ENCODE measurements around the gene NEO1. TPM values are rescaled to one million over a fixed set of nuclear protein-coding genes. Genes with fewer than 3 reads are reported as not detected.

The NEO1 gene
- total RNA-seq, 2 experiments from 2014 or later, result 3.4 to 5.4 TPM

DNA sequence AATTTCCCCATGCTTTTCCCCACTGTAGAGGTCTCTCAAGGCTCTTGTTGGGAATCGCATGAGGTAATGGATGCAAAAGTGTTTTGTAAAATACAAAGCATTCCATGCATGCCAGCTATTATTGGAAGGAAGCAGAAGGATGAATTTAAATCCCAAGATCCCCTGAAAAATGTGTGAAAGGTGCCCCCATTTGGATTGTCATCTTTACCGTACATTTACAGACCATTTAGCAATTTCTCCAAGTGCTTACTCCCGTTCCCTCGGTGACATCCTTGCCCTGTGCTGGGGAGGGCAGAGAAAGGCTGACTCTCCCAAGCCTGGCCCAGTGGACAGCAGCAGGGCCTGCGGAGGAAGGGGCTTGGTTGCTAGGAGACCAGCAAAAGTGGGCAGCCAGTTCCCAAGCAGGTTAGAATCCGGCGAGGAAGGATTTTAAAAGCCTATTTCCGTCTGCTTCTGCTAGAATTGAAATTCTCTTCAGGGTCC is 31.1 kb upstream of the NEO1 start:
- Mint-ChIP-seq H3K36me3 (no peaks in the 10 kb centered on the region), H3K4me1 (no peaks in the 10 kb centered on the region), H3K27me3 (peaks cover 59% of the 10 kb centered on the region), H3K4me3 (no peak overlapping the region), H3K9me3 (ENCODE audit: low read depth) (no peaks in the 10 kb centered on the region), H3K27ac (no peak overlapping the region)
- no peak for ATAC-seq
- DNase-seq, result no peak
- CTCF ChIA-PET, result no interaction called here

DNA sequence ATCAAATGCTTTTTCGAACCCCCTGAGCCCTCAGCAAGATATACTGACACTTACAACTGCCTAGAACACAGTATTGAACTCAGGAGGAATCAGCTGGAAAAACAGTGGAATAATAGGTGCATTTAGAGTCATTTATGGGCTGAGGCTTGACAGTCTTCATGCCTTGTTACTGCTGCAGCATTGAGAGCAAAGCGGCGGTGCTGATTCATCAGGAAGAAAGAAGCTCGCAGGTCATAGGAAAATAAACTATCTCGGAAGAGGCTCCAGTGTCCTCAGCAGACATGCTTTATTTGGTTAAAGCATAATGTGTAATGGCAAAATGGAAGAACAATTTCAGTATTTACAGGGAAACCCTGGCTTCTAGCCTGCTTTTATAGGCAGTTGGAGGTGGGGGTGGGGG is 30.1 kb upstream of the NEO1 start:
- CTCF ChIA-PET, result interaction anchor here (0.6 kb wide), 1 partner anchor 84 kb away, joined by 3 read pairs; no protein-coding TSS in a partner anchor
- ATAC-seq (no peak), DNase-seq (no peak)
- H3K27ac Mint-ChIP-seq, result no peak overlapping the region
- H3K9me3 Mint-ChIP-seq (ENCODE audit: low read depth), result no peaks in the 10 kb centered on the region
- H3K4me3 Mint-ChIP-seq, result no peak overlapping the region
- H3K36me3 Mint-ChIP-seq, result no peaks in the 10 kb centered on the region
- H3K27me3 Mint-ChIP-seq, result peaks cover 57% of the 10 kb centered on the region
- H3K4me1 Mint-ChIP-seq, result no peaks in the 10 kb centered on the region

DNA sequence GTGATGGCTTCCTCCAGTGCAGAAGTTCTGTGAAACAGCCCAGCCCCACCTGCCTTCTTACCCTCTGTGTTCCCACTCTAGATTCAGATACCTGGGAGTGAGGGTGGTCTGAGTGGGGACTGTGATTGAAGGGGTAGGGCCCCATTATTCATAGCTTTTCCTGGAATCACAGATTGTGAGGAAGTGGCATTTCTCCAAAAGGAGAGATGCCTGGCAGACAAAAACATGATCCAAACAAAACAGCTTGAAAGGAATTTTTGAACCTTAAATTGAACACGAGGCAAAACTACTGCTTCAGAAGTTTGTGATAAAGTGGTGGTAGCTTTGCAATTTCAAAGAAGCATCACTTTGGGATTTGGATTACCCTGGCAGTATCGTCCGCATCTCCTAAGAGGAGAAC is 29.2 kb upstream of the NEO1 start:
- CTCF ChIA-PET, result no interaction called here

DNA sequence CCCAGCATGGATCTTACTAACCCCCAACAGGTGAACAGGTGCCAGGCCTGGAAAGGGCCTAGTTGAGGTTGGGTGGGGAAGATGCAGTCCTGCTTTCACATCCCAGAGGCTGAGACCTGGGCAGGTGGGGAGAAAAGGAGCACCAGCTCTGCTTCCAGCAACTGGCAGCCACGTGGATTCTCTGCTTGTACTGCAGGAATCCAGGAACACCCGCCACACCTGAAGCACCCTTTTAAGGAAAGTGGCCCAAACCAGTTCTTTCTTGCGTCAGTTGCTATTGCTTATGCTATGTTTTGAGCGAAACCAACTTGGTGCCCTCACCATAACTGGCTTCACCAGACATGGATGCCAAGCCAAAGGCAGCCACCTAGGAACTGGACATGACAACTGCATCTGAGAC is 28.1 kb upstream of the NEO1 start:
- Mint-ChIP-seq H3K27ac (no peak overlapping the region), H3K36me3 (no peaks in the 10 kb centered on the region), H3K4me3 (no peak overlapping the region), H3K9me3 (ENCODE audit: low read depth) (no peaks in the 10 kb centered on the region), H3K4me1 (no peaks in the 10 kb centered on the region), H3K27me3 (peaks cover 58% of the 10 kb centered on the region)
- DNase-seq (no peak), ATAC-seq (no peak)
- CTCF ChIA-PET, result no interaction called here

More for the DNA sequence above, 29.2 kb upstream of the NEO1 start:
- DNase-seq (no peak), ATAC-seq (no peak)
- Mint-ChIP-seq H3K4me1 (no peaks in the 10 kb centered on the region), H3K27me3 (peaks cover 61% of the 10 kb centered on the region), H3K9me3 (ENCODE audit: low read depth) (no peaks in the 10 kb centered on the region), H3K27ac (no peak overlapping the region), H3K4me3 (no peak overlapping the region), H3K36me3 (no peaks in the 10 kb centered on the region)

DNA sequence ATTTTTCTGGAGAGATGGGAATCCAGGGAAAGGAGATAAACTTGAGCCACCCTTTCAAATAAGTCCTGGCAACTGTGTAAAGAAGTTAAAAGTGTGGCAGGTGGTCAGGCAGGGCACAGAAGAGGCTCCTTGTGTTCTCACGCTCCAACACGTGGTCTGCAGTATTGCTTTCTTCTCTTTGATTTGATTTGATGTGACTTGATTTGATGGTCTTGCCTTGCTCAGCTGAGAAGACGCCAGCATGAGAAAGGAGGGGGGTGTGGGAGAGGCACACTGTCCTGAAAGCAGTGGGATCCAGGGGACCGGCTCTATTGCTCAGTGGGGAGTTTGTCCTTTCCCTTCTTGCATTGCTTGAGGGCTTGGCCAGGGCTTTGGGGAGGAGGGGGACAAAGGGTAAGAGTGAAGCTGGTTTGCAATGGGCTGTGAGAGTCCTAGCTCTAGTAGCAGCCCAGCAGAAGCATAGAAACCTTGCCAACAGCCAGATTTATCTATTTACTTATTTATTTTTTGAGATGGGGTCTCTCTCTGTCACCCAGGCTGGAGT is 25.7 kb upstream of the NEO1 start:
- Mint-ChIP-seq H3K4me3 (no peak overlapping the region), H3K9me3 (ENCODE audit: low read depth) (no peaks in the 10 kb centered on the region), H3K4me1 (no peaks in the 10 kb centered on the region), H3K27me3 (peaks cover 50% of the 10 kb centered on the region), H3K27ac (no peak overlapping the region), H3K36me3 (no peaks in the 10 kb centered on the region)
- DNase-seq (no peak), ATAC-seq (no peak)
- CTCF ChIA-PET, result no interaction called here

DNA sequence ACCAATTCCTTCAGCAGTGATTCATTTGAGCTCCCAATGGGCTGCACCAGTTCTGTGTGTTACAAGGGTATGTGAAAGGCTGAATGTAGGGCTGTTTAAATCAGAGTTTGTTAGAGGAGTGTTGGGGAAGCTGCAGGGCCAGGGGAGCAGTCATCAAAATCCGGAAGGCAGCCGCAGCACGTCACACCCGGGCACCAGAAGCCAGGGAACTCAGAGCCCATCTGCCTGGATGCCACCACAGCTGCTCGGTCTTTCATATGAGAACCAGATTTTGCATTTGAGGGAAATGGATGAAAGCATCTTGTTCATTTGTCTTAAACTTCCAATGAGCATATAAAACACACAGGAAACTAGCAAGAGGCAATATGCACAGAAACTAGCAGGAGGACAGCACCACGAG is 24.2 kb upstream of the NEO1 start:
- no peak overlapping the region for H3K4me3 Mint-ChIP-seq
- no peak for DNase-seq
- H3K27ac Mint-ChIP-seq, result no peak overlapping the region
- ATAC-seq, result no peak
- peaks cover 40% of the 10 kb centered on the region for H3K27me3 Mint-ChIP-seq
- H3K36me3 Mint-ChIP-seq, result no peaks in the 10 kb centered on the region
- H3K9me3 Mint-ChIP-seq (ENCODE audit: low read depth), result no peaks in the 10 kb centered on the region
- H3K4me1 Mint-ChIP-seq, result no peaks in the 10 kb centered on the region
- CTCF ChIA-PET, result interaction anchor here (0.6 kb wide), 1 partner anchor 608 kb away, joined by 3 read pairs; no protein-coding TSS in a partner anchor

DNA sequence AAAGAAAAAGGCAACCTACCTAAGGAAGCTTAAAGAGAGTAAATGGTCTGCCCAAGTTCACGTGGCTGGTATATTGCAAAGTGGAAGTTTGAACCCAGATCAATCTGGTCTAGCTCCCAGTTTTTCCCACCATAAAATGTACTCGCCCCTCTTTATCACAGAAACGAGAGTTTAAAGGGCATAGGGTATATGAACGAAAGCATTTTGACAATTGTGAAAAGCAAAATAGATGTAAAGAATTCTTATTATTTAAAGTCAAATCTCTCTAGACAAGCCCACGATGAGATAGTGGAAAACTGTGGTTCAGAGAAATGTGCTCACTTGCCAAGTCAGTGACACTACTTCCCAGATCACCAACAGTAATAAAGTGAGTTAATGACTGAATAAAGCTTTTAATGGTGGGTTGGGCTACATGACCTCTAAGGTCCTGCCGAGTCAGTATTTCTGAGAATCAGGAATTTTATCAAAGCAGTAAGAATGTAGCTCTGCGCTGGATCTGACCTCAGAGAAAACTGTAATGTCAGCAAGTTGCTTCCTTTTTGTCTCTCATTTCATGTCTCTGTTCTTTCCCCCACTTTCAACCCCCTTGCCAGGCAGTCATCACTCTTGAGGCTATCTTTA is 23.3 kb upstream of the NEO1 start:
- no peak overlapping the region for H3K27ac Mint-ChIP-seq
- H3K36me3 Mint-ChIP-seq, result no peaks in the 10 kb centered on the region
- ATAC-seq (no peak), DNase-seq (no peak)
- no peak overlapping the region for H3K4me3 Mint-ChIP-seq
- H3K4me1 Mint-ChIP-seq, result no peaks in the 10 kb centered on the region
- H3K27me3 Mint-ChIP-seq, result peaks cover 33% of the 10 kb centered on the region
- CTCF ChIA-PET, result no interaction called here
- H3K9me3 Mint-ChIP-seq (ENCODE audit: low read depth), result no peaks in the 10 kb centered on the region

DNA sequence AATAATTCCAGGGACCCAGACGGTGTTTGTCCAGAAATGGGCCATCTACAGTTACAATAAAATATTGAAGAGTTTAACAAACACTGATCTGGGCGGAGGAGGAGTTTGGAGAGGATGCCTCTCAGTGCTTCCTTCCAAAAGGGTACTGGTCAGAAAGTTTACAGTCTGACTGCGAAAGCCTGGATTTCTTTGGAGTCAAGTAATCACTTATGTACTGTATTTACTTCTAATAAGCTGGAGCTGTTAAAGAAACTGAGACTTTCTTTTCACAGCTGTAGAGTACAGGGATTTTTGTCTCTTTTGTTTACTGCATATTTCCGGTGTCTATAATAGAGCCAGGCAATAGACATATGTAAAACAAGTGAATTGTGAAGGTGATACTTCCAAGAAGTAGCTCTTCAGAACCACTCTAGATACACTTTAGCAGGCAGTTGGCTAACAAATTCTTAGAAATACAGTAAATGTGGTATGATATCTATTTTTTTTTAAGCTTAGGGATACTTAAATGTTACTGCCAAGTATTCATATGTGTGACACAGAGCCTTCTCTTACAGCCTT is 22.1 kb upstream of the NEO1 start:
- Mint-ChIP-seq H3K27ac (no peak overlapping the region), H3K9me3 (ENCODE audit: low read depth) (no peaks in the 10 kb centered on the region), H3K27me3 (peaks cover 43% of the 10 kb centered on the region), H3K4me1 (no peaks in the 10 kb centered on the region), H3K36me3 (no peaks in the 10 kb centered on the region), H3K4me3 (no peak overlapping the region)
- DNase-seq (no peak), ATAC-seq (no peak)
- CTCF ChIA-PET, result no interaction called here

DNA sequence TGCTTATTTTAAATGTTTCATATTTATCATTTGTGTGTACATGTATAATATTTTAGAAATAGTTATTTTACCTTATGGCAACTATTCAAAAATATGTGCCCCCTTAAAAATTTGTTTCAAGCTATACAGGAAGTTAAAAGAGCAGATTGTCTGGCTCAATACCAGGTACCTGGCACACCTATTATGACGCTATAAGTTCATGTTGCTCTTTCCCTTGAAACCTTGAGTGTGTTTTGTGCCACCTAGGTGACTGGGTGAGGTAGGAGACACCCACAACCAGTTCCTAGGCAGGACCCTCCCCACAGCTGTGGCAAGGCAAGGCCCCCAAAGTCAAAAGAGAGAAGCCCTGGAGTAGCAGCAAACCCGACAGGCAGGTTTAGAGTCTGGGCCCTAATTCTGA is 20.6 kb upstream of the NEO1 start:
- H3K36me3 Mint-ChIP-seq, result no peaks in the 10 kb centered on the region
- DNase-seq (no peak), ATAC-seq (no peak)
- H3K27ac Mint-ChIP-seq, result no peak overlapping the region
- no peaks in the 10 kb centered on the region for H3K9me3 Mint-ChIP-seq (ENCODE audit: low read depth)
- H3K4me1 Mint-ChIP-seq, result no peaks in the 10 kb centered on the region
- no peak overlapping the region for H3K4me3 Mint-ChIP-seq
- H3K27me3 Mint-ChIP-seq, result peaks cover 45% of the 10 kb centered on the region
- CTCF ChIA-PET, result no interaction called here

DNA sequence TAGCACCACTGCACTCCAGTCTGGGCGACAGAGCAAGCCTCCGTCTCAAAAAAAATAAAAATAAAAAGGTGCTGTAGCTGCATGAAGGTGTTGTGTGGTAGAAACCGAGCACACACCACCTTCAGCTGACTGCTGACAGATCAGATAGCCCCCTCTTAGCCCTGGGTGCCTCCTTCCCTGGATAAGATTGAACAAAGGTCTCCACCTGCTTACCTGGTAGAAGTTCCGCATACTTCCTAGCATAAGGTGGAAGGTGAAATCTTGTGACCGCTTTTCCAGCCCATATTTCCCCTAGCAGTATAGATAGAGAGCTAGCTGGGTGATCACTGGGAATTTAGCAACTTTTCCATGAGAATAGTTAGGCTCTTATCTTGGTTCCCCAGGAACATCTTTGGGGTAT is 18.7 kb upstream of the NEO1 start:
- Mint-ChIP-seq H3K4me1 (no peaks in the 10 kb centered on the region), H3K9me3 (ENCODE audit: low read depth) (no peaks in the 10 kb centered on the region), H3K27ac (no peak overlapping the region), H3K27me3 (peaks cover 39% of the 10 kb centered on the region), H3K36me3 (no peaks in the 10 kb centered on the region), H3K4me3 (no peak overlapping the region)
- DNase-seq (no peak), ATAC-seq (no peak)
- CTCF ChIA-PET, result no interaction called here

DNA sequence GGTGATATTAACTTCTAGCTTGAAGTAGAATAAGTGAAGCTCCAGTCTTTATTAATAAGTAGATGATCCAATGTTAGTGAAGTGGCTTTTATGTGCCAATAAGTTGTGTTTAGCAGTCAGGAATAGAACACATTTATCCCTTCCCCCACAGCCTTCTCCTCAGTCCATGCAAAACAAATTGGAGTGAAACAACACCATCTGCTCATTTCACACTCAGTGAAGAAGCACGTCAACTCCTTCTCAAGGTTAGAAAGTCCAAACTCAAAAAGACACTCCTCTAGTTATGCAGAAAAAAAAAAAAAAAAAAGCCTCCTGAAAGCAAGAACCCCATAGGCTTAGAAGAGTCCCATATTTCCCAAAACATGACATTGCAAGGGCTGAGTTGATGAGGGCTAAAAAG is 18.0 kb upstream of the NEO1 start:
- Mint-ChIP-seq H3K9me3 (ENCODE audit: low read depth) (no peaks in the 10 kb centered on the region), H3K27ac (no peak overlapping the region), H3K4me1 (no peaks in the 10 kb centered on the region), H3K27me3 (peaks cover 45% of the 10 kb centered on the region), H3K36me3 (no peaks in the 10 kb centered on the region), H3K4me3 (no peak overlapping the region)
- ATAC-seq (no peak), DNase-seq (no peak)
- CTCF ChIA-PET, result no interaction called here

DNA sequence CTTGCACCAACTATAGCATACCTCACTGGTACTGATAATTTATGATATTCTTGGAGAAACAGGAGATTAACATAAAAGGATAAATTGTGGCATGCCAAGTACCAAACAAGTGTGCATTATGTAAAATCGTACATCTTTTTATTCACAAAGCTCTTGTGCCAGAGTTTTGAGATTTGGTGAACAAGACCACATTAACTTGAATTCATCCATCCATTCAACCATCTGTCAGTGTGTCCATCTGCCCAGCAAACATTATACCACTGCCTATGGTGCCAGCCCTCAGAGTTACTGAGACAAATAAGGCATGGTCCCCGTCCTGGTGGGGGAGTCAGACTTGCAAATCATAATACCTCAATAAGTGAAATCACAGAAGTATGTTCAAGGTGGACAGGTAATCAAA is 17.0 kb upstream of the NEO1 start:
- Mint-ChIP-seq H3K4me1 (no peaks in the 10 kb centered on the region), H3K36me3 (no peaks in the 10 kb centered on the region), H3K27ac (no peak overlapping the region), H3K9me3 (ENCODE audit: low read depth) (no peaks in the 10 kb centered on the region), H3K27me3 (peaks cover 36% of the 10 kb centered on the region), H3K4me3 (no peak overlapping the region)
- DNase-seq, result no peak
- CTCF ChIA-PET, result no interaction called here
- no peak for ATAC-seq

DNA sequence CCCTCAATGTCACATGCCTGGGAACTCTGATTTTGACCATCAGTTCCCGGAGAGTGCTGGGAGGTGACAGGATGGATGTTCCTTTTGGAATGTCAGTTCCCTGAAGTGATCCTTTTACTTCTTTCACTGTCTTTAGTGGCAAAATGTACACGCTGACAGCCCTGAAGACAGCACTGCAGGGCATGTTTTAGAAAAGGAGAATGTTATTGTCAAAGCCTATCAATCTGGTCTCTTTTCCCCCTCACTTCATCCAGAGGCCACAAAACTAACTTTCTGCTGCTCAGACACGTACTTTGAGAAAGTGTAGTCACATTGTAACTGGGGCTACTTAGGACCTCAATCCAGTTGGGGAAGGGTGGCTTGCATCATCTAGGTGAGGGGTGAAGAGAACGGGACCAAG is 14.0 kb upstream of the NEO1 start:
- peaks cover 30% of the 10 kb centered on the region for H3K27me3 Mint-ChIP-seq
- H3K36me3 Mint-ChIP-seq, result no peaks in the 10 kb centered on the region
- no peak for ATAC-seq
- no peak overlapping the region for H3K27ac Mint-ChIP-seq
- CTCF ChIA-PET, result no interaction called here
- DNase-seq, result no peak
- no peak overlapping the region for H3K4me3 Mint-ChIP-seq
- no peaks in the 10 kb centered on the region for H3K9me3 Mint-ChIP-seq (ENCODE audit: low read depth)
- no peaks in the 10 kb centered on the region for H3K4me1 Mint-ChIP-seq

DNA sequence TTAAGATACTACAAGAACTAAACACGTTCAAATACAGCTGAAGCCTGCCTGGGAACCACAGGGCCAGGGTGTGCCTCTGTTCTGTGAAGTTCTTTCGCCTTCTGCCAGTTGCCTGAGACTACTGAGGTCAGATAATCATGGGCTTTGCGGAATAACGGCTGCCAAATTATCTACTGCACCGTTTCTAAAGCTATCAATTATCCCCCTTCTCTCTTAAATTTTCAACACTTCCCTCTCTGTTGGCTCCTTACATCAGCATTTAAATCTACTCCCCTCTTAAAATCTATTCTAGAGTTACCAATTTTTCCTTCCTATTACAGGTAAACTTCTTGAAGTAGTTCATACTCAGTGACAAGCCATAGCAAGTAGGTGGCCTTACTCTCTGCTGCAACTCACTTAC is 6.2 kb upstream of the NEO1 start:
- Mint-ChIP-seq H3K4me3 (no peak overlapping the region), H3K27ac (no peak overlapping the region), H3K9me3 (ENCODE audit: low read depth) (no peaks in the 10 kb centered on the region), H3K36me3 (no peaks in the 10 kb centered on the region), H3K27me3 (peaks cover 40% of the 10 kb centered on the region), H3K4me1 (peaks cover 2% of the 10 kb centered on the region)
- DNase-seq (no peak), ATAC-seq (no peak)
- CTCF ChIA-PET, result no interaction called here

All from activated CD8-positive, alpha-beta memory T cell treated with anti-CD3 and anti-CD28 coated beads, Interleukin-2, amount 10 ng/mL, durations not matched to agents 7 days and 5 days (primary cell).